H9 (cell line): Measurements from ENCODE around the gene ZC3H6. TPM values are rescaled to one million over a fixed set of nuclear protein-coding genes. Genes with fewer than 3 reads are reported as not detected.

Source experiments
- DNase-seq: peaks from one replicate; pipeline ENCODE4 v3.0.0-alpha.2; 2017
- H2AFZ ChIP-seq: one replicate; pipeline ENCODE4 v1.6.1; 2013; ENCODE audit warnings: mild to moderate bottlenecking, low read length, control low read depth, moderate library complexity
- H2AK5ac ChIP-seq: 2 replicates; pipeline ENCODE4 v1.6.1; 2013; ENCODE audit warnings: low read length, control low read depth, mixed read lengths; ENCODE audit not compliant: insufficient read length
- H2BK120ac ChIP-seq: one replicate; pipeline ENCODE4 v1.6.1; 2013; ENCODE audit warnings: low read depth, mild to moderate bottlenecking, low read length, control low read depth, inconsistent platforms; ENCODE audit not compliant: poor library complexity, severe bottlenecking
- H2BK12ac ChIP-seq: 2 replicates; pipeline ENCODE4 v1.6.1; 2013; ENCODE audit warnings: low read length, control low read depth, mixed read lengths, low read depth; ENCODE audit not compliant: insufficient read length
- H2BK15ac ChIP-seq: 2 replicates; pipeline ENCODE4 v1.6.1; 2013; ENCODE audit warnings: low read depth, low read length, control low read depth
- H2BK20ac ChIP-seq: one replicate; pipeline ENCODE4 v1.6.1; 2013; ENCODE audit warnings: low read depth, mild to moderate bottlenecking, low read length, control low read depth, inconsistent platforms; ENCODE audit not compliant: poor library complexity, severe bottlenecking
- H2BK5ac ChIP-seq: 2 replicates; pipeline ENCODE4 v1.6.1; 2013; ENCODE audit warnings: low read length, control low read depth, mixed read lengths; ENCODE audit not compliant: insufficient read length
- H3K14ac ChIP-seq: 2 replicates; pipeline ENCODE4 v1.6.1; 2013; ENCODE audit warnings: low read length, control low read depth; ENCODE audit not compliant: insufficient read depth
- H3K18ac ChIP-seq: 2 replicates; pipeline ENCODE4 v1.6.1; 2013; ENCODE audit warnings: low read depth, mild to moderate bottlenecking, mixed read lengths, low read length, control low read depth; ENCODE audit not compliant: insufficient read length
- H3K23ac ChIP-seq: 2 replicates; pipeline ENCODE4 v1.6.1; 2013; ENCODE audit warnings: low read length, control low read depth, mixed read lengths, low read depth; ENCODE audit not compliant: insufficient read length
- H3K23me2 ChIP-seq: 2 replicates; pipeline ENCODE4 v1.6.1; 2013; ENCODE audit warnings: low read depth, mild to moderate bottlenecking, mixed read lengths, low read length, control low read depth; ENCODE audit not compliant: insufficient read length, poor library complexity, severe bottlenecking
- H3K27ac ChIP-seq: 2 replicates; pipeline ENCODE4 v1.5.1; 2013; ENCODE audit warnings: low read length, control low read depth, mixed read lengths, low read depth; ENCODE audit not compliant: insufficient read length
- H3K27me3 ChIP-seq: 2 replicates; pipeline ENCODE4 v1.6.1; 2013; ENCODE audit warnings: low read length, control low read depth, inconsistent platforms; ENCODE audit not compliant: insufficient read depth
- H3K4ac ChIP-seq: 2 replicates; pipeline ENCODE4 v1.6.1; 2013; ENCODE audit warnings: low read depth, mild to moderate bottlenecking, control low read depth, inconsistent platforms, low read length, moderate library complexity
- H3K4me1 ChIP-seq: 2 replicates; pipeline ENCODE4 v1.6.1; 2013; ENCODE audit warnings: low read length, control low read depth, inconsistent platforms; ENCODE audit not compliant: insufficient read depth
- H3K4me2 ChIP-seq: 2 replicates; pipeline ENCODE4 v1.6.1; 2013; ENCODE audit warnings: low read length, control low read depth, mixed read lengths; ENCODE audit not compliant: insufficient read length, insufficient read depth
- H3K56ac ChIP-seq: 2 replicates; pipeline ENCODE4 v1.6.1; 2013; ENCODE audit warnings: low read depth, mild to moderate bottlenecking, mixed read lengths, low read length, control low read depth; ENCODE audit not compliant: insufficient read length
- H3K79me1 ChIP-seq: 2 replicates; pipeline ENCODE4 v1.6.1; 2013; ENCODE audit warnings: low read depth, mild to moderate bottlenecking, moderate library complexity, low read length, control low read depth, inconsistent platforms; ENCODE audit not compliant: insufficient read depth, poor library complexity, severe bottlenecking
- H3K79me2 ChIP-seq: 2 replicates; pipeline ENCODE4 v1.6.1; 2013; ENCODE audit warnings: low read length, control low read depth, inconsistent platforms; ENCODE audit not compliant: insufficient read depth
- H3K9ac ChIP-seq: 2 replicates; pipeline ENCODE4 v1.6.1; 2013; ENCODE audit warnings: low read length, control low read depth, mixed read lengths; ENCODE audit not compliant: insufficient read length; ENCODE audit errors: extremely low read depth
- H3K9me3 ChIP-seq: one replicate; pipeline ENCODE4 v1.6.1; 2013; ENCODE audit warnings: low read depth, low read length, inconsistent platforms; ENCODE audit not compliant: control insufficient read depth
- H3T11ph ChIP-seq: one replicate; pipeline ENCODE4 v1.6.1; 2013; ENCODE audit warnings: mild to moderate bottlenecking, low read length, control low read depth, inconsistent platforms
- H4K20me1 ChIP-seq: one replicate; pipeline ENCODE4 v1.6.1; 2013; ENCODE audit not compliant: control insufficient read depth, insufficient read length, insufficient read depth
- H4K5ac ChIP-seq: 2 replicates; pipeline ENCODE4 v1.6.1; 2013; ENCODE audit warnings: low read depth, mild to moderate bottlenecking, mixed read lengths, low read length, control low read depth; ENCODE audit not compliant: insufficient read length
- H4K8ac ChIP-seq: replicated peaks from 2 replicates; pipeline ENCODE4 v1.6.1; 2013; ENCODE audit warnings: low read length, control low read depth, mixed read lengths, low read depth; ENCODE audit not compliant: insufficient read length
- H4K91ac ChIP-seq: 2 replicates; pipeline ENCODE4 v1.6.1; 2013; ENCODE audit warnings: low read depth, mild to moderate bottlenecking, moderate library complexity, mixed read lengths, low read length, control low read depth; ENCODE audit not compliant: insufficient read length
- H3K27ac Mint-ChIP-seq, 3 experiments: 2 replicates in 2 of 3; 3 replicates in 1 of 3; pipeline ENCODE4 v1.8.0; 2020 to 2021; ENCODE audit warnings: mixed read lengths in 3 of 3, mild to moderate bottlenecking in 1 of 3, moderate library complexity in 1 of 3
- H3K27me3 Mint-ChIP-seq: 2 replicates; pipeline ENCODE4 v1.8.0; 2021; ENCODE audit warnings: low read depth, mild to moderate bottlenecking, moderate library complexity, mixed read lengths
- H3K36me3 Mint-ChIP-seq, 3 experiments: 2 replicates in 2 of 3; 3 replicates in 1 of 3; pipeline ENCODE4 v1.8.0; 2020 to 2021; ENCODE audit warnings: low read depth in 3 of 3, mixed read lengths in 3 of 3; ENCODE audit not compliant: insufficient read depth in 1 of 3
- H3K4me1 Mint-ChIP-seq, 2 experiments: 2 replicates each; pipeline ENCODE4 v1.8.0; 2020; ENCODE audit warnings: mixed read lengths in 2 of 2
- H3K4me3 Mint-ChIP-seq, 2 experiments: 2 replicates in 1 of 2; 3 replicates in 1 of 2; pipeline ENCODE4 v1.8.0; 2020 to 2021; ENCODE audit warnings: mild to moderate bottlenecking in 2 of 2, mixed read lengths in 2 of 2, moderate library complexity in 1 of 2
- H3K9me3 Mint-ChIP-seq, 2 experiments: 2 replicates in 1 of 2; 3 replicates in 1 of 2; pipeline ENCODE4 v1.8.0; 2020; ENCODE audit warnings: mild to moderate bottlenecking in 2 of 2, mixed read lengths in 2 of 2, moderate library complexity in 1 of 2
- WGBS: extraction: QIAGEN DNeasy Blood & Tissue Kit; methylation state at CpG from one replicate; pipeline ENCODE4 v1.1.7; 2013; ENCODE audit warnings: missing lambda C conversion rate, low lambda C conversion rate, mixed read lengths; ENCODE audit not compliant: insufficient read length; ENCODE audit errors: extremely low coverage; 5-methylcytosine and 5-hydroxymethylcytosine counted together
- total RNA-seq: library from RNA; stranded (reverse); gene quantifications from 2 replicates; pipeline ENCODE4 v1.2.1, GENCODE V29; 2021
- TF ChIP-seq, protein P1 (sequence below): fragments of 200-600 bp; sonication (generic); conservative IDR thresholded peaks from 3 replicates; pipeline ENCODE4 v1.8.0; 2021; ENCODE audit warnings: antibody characterized with exemption, mild to moderate bottlenecking

The ZC3H6 gene
- total RNA-seq, 1 experiment from 2014 or later, result 3.5 TPM

DNA sequence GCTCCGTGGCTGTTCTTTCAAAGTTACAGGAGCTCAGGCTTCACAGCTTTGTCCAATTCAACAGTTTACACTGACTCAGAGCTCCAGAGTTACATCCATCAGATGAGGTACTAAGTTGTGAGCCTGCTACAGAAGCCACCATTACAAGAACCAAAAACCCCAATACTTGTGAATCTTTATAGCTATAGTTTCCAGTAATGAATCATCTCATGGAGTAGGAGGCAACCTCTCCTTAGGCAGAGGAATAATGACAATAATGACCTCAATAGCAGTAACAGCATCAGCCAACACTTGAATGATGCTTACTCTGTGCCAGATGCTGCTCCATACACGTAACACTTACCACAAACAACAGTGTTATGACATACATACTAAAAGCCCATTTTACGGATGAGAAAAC is 24.1 kb upstream of the ZC3H6 start:
- H3K9me3 ChIP-seq, result no peaks in the 10 kb centered on the region
- H4K8ac ChIP-seq, result no peak overlapping the region
- H2BK12ac ChIP-seq, result no peak overlapping the region
- no peak overlapping the region for H2AFZ ChIP-seq
- no CpG with 5 or more reads among the region's 3 CpGs for WGBS
- no peak overlapping the region for H2BK120ac ChIP-seq
- no peaks in the 10 kb centered on the region for H3K79me2 ChIP-seq
- no peaks in the 10 kb centered on the region for H3K27me3 ChIP-seq
- no peak overlapping the region for H3K9ac ChIP-seq
- no peak overlapping the region for H3K27ac Mint-ChIP-seq
- no peak overlapping the region for H3K14ac ChIP-seq
- H3T11ph ChIP-seq, result no peak overlapping the region
- TF ChIP-seq, protein P1, sequence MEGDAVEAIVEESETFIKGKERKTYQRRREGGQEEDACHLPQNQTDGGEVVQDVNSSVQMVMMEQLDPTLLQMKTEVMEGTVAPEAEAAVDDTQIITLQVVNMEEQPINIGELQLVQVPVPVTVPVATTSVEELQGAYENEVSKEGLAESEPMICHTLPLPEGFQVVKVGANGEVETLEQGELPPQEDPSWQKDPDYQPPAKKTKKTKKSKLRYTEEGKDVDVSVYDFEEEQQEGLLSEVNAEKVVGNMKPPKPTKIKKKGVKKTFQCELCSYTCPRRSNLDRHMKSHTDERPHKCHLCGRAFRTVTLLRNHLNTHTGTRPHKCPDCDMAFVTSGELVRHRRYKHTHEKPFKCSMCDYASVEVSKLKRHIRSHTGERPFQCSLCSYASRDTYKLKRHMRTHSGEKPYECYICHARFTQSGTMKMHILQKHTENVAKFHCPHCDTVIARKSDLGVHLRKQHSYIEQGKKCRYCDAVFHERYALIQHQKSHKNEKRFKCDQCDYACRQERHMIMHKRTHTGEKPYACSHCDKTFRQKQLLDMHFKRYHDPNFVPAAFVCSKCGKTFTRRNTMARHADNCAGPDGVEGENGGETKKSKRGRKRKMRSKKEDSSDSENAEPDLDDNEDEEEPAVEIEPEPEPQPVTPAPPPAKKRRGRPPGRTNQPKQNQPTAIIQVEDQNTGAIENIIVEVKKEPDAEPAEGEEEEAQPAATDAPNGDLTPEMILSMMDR, result no peak
- no peak overlapping the region for H2BK5ac ChIP-seq
- no peak overlapping the region for H3K27ac ChIP-seq
- DNase-seq, result no peak
- H3K27me3 Mint-ChIP-seq, result no peaks in the 10 kb centered on the region
- no peaks in the 10 kb centered on the region for H4K20me1 ChIP-seq
- H3K4me3 Mint-ChIP-seq, result no peak overlapping the region
- H3K4me1 Mint-ChIP-seq, result peaks cover 6 to 9% of the 10 kb centered on the region in 2 experiments
- no peaks in the 10 kb centered on the region for H3K9me3 Mint-ChIP-seq
- H2AK5ac ChIP-seq, result no peak overlapping the region
- no peak overlapping the region for H4K91ac ChIP-seq
- no peak overlapping the region for H3K4ac ChIP-seq
- H3K79me1 ChIP-seq, result no peaks in the 10 kb centered on the region
- no peak overlapping the region for H2BK20ac ChIP-seq
- H3K23me2 ChIP-seq, result peaks cover 3% of the 10 kb centered on the region
- no peaks in the 10 kb centered on the region for H3K4me1 ChIP-seq
- no peak overlapping the region for H3K4me2 ChIP-seq
- no peak overlapping the region for H3K18ac ChIP-seq
- H3K56ac ChIP-seq, result no peak overlapping the region
- H3K36me3 Mint-ChIP-seq, result peaks cover 3 to 12% (median 7%) of the 10 kb centered on the region in 3 experiments; a peak in 6 of 7 replicates
- no peak overlapping the region for H2BK15ac ChIP-seq
- peak overlapping the region; percentile 56 for H3K23ac ChIP-seq
- H4K5ac ChIP-seq, result no peak overlapping the region
